Pancreas (tissue), 10 donors: ENCODE measurements around the gene PIM3. TPM values are rescaled to one million over a fixed set of nuclear protein-coding genes. Genes with fewer than 3 reads are reported as not detected.
A peak's percentile ranks its signal among the peaks of the same experiment; 100 is the strongest.

Source experiments
- ATAC-seq, 4 donors: fragments of 200-7000 bp; cut with Tn5 transposase; one replicate each; pipeline versions ENCODE4 v1.8.0 to v1.9.1; 2020; ENCODE audit warnings: mild to moderate bottlenecking in 4 of 4, moderate library complexity in 4 of 4
- DNase-seq, 6 donors: peaks; one replicate each; pipeline ENCODE4 v3.0.0-alpha.2; 2020
- FAIRE-seq: peaks from 2 replicates; lab custom pipeline; 2012; peaks lifted over from hg19 to GRCh38; lab: Jason Lieb, UNC
- H3K27ac ChIP-seq, 4 donors: fragments of 200-600 bp; sonication (generic); 1 replicate in 3 of 4; 2 replicates in 1 of 4; pipeline versions ENCODE4 v1.5.0 to v1.8.0; 2020
- H3K27me3 ChIP-seq, 4 donors: fragments of 200-600 bp; one replicate each; pipeline ENCODE4 v1.8.0; 2021
- H3K36me3 ChIP-seq, 3 donors: fragments of 200-600 bp; sonication (generic) in 1 of 3; one replicate each; pipeline versions ENCODE4 v1.5.0 to v1.8.0; 2020 to 2021
- H3K4me1 ChIP-seq, 3 donors: fragments of 200-600 bp; one replicate each; pipeline ENCODE4 v1.8.0; 2021
- H3K4me3 ChIP-seq, 4 donors: fragments of 200-600 bp; sonication (generic) in 2 of 4; one replicate each; pipeline versions ENCODE4 v1.5.0 to v1.8.0; 2020 to 2021
- H3K9me3 ChIP-seq, 4 donors: fragments of 200-600 bp; one replicate each; pipeline ENCODE4 v1.8.0; 2021
- WGBS, 2 donors: extraction: QIAGEN DNeasy Blood & Tissue Kit; methylation state at CpG; one replicate each; pipeline ENCODE4 v1.1.7; 2013; 5-methylcytosine and 5-hydroxymethylcytosine counted together
- intact Hi-C, 3 donors: fragments of 100-400 bp; cut with DNase I; formaldehyde crosslinking; loops; one replicate each; pipeline versions ENCODE4 v1.11.1 to v1.14.2; 2022
- polyA plus RNA-seq, 2 donors: library from polyadenylated mRNA; stranded (reverse); fragments of 200-250 nt; gene quantifications; one replicate each; pipeline ENCODE4 v1.2.3, GENCODE V29; 2013
- total RNA-seq, 6 donors: library from RNA; stranded (reverse); fragmentation: NEBNext Ultra II Directional in 4 of 6; extraction: Animal tissue kit (Norgen Biotek cat#: 25700) in 4 of 6; gene quantifications; one replicate each; pipeline versions ENCODE4 v1.2.1 to v1.2.4, GENCODE V29; 2021 to 2023
- TF ChIP-seq, protein P1 (sequence below), 4 donors: fragments of 200-600 bp; sonication (generic) in 3 of 4; IDR thresholded peaks; one replicate each; pipeline versions ENCODE4 v1.5.0 to v1.8.0; 2021; ENCODE audit warnings: antibody characterized with exemption in 4 of 4
- donor health status: healthy with polysubstance abuse.
- donor health status: DM: no; HTN: no; CAD: no; lungs with moderate emphysema.
- donor health status: DM: no; HTN: no; CAD: no.
- donor health status: control.
- donor health status: control.
- donor health status: Bipolar disorder and iron deficiency.
- donor health status: DM: yes; HTN: yes; CAD: no.
- donor health status: DM: no; HTN: no; CAD: no.
- donor health status: DM: no; HTN: no; CAD: no.
- donor health status: DM: yes; HTN: yes; CAD: no.

PIM3 gene
- total and polyA plus RNA-seq, 8 donors = 25.8 to 90.1 (median 39.9) TPM

DNA sequence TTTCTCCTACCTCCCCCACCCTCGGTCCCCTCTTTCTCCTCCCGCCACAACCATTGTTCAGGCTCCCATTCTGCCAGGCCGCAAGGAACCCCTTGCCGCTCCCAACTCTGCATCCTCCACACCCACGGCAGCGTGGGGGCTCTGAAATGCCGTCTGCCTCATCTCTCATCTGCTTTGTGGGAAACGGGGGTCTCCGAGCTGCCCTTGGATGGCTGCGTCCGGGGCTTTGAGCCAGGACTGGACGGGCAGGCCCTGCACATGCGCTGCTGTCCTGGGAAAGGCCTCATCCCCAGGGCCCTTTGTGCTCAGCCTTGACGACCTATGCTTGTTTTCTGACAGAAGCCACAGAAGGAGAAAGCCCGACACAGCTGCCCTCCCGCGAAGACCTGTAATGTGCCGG is 33.7 kb upstream of the PIM3 start:
- TF ChIP-seq, protein P1, sequence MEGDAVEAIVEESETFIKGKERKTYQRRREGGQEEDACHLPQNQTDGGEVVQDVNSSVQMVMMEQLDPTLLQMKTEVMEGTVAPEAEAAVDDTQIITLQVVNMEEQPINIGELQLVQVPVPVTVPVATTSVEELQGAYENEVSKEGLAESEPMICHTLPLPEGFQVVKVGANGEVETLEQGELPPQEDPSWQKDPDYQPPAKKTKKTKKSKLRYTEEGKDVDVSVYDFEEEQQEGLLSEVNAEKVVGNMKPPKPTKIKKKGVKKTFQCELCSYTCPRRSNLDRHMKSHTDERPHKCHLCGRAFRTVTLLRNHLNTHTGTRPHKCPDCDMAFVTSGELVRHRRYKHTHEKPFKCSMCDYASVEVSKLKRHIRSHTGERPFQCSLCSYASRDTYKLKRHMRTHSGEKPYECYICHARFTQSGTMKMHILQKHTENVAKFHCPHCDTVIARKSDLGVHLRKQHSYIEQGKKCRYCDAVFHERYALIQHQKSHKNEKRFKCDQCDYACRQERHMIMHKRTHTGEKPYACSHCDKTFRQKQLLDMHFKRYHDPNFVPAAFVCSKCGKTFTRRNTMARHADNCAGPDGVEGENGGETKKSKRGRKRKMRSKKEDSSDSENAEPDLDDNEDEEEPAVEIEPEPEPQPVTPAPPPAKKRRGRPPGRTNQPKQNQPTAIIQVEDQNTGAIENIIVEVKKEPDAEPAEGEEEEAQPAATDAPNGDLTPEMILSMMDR (IDR thresholded peaks at IDR 0.05) = no peak
- Histone ChIP-seq H3K9me3 (no peaks in the 10 kb centered on the region), H3K27ac (no peak overlapping the region), H3K4me3 (no peak overlapping the region), H3K27me3 (no peaks in the 10 kb centered on the region), H3K36me3 (peaks cover 0 to 16% (median 0%) of the 10 kb centered on the region in 3 donors), H3K4me1 (no peaks in the 10 kb centered on the region)
- 85 to 86% methylated on average over 17 of the region's 18 CpGs for WGBS, 2 donors
- intact Hi-C loops = loop anchor here in 1 of 3 donors (10.0 kb wide), 1 partner anchor 108 kb away; no protein-coding TSS in a partner anchor
- FAIRE-seq (no peak), ATAC-seq (no peak), DNase-seq (peak in 2 of 6 donors; percentile 33 to 55)

DNA sequence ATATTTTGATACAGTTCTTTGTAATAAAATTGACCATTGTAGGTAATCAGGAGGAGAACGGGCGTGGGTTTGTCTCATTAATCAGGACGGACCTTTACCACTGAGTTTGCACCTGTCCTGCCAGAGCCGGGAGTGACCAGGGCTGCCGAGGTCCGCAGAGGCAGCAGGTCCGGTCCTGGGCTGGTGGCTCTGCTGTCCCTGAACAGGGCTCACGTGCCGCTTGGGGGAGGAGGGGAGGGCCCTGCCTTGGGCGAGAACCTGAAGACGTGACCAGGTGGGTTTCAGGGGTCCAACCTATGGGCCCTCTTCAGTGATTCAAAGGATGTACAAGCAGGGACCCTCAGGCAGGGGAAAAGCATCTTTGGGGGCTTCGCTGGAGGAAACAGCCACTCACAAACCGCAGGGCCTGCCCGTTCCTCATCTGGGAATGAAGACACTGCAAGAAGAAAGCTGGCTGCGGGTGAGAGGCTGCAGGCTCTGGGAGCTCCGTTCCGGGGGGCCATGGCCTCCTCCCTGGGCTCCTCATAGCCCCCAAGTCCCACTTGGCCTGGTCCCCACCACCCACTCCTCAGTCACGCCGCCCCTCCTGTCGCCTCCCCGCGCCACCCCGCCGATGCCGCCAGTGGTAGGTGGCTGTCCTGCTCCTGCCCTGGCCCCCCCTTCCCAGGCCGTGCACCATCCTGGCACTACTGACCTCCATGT is 32.9 kb upstream of the PIM3 start:
- DNase-seq (peak in 3 of 6 donors; percentile 35 to 76 (median 59)), FAIRE-seq (no peak), ATAC-seq (no peak)
- Histone ChIP-seq H3K27me3 (no peaks in the 10 kb centered on the region), H3K36me3 (peaks cover 0 to 16% (median 0%) of the 10 kb centered on the region in 3 donors), H3K4me3 (no peak overlapping the region), H3K9me3 (no peaks in the 10 kb centered on the region), H3K4me1 (no peaks in the 10 kb centered on the region), H3K27ac (no peak overlapping the region)
- WGBS, 2 donors = 90 to 94% methylated on average over 19 to 26 of the region's 26 CpGs
- intact Hi-C loops = loop anchor here (2.0 to 10.0 kb wide), 2 partner anchors 103 to 107 kb away; no protein-coding TSS in a partner anchor
- TF ChIP-seq, protein P1 (IDR thresholded peaks at IDR 0.05) = no peak

- intact Hi-C loops = loop anchor here (2.0 to 10.0 kb wide), 2 partner anchors 103 to 107 kb away; no protein-coding TSS in a partner anchor
- 85 to 88% methylated on average over 7 to 8 of the region's 8 CpGs for WGBS, 2 donors
Measured at GRCh38 chr22:49928185-49928495, 32.4 kb upstream of the PIM3 start.

GRCh38 chr22:49928555-49929210 is 31.9 kb upstream of the PIM3 start:
- no peak overlapping the region for H3K27ac ChIP-seq
- WGBS, 2 donors = 29 to 36% methylated on average over 34 to 38 of the region's 38 CpGs
- TF ChIP-seq, protein P1 (IDR thresholded peaks at IDR 0.05) = no peak
- intact Hi-C loops = loop anchor here (2.0 to 10.0 kb wide), 2 partner anchors 102 to 106 kb away; no protein-coding TSS in a partner anchor
- FAIRE-seq (no peak), DNase-seq (peak in 3 of 6 donors; percentile 17 to 89 (median 61)), ATAC-seq (no peak)
- no peak overlapping the region for H3K4me3 ChIP-seq
- H3K27me3 ChIP-seq = no peaks in the 10 kb centered on the region
- peaks cover 0 to 10% (median 0%) of the 10 kb centered on the region in 3 donors for H3K36me3 ChIP-seq
- peaks cover under 1 to 2% (median 1%) of the 10 kb centered on the region in 3 donors for H3K4me1 ChIP-seq
- H3K9me3 ChIP-seq = no peaks in the 10 kb centered on the region

More at GRCh38 chr22:49928185-49928495, 32.4 kb upstream of the PIM3 start:
- DNase-seq (peak in 2 of 6 donors; percentile 47 to 75), ATAC-seq (no peak), FAIRE-seq (no peak)
- no peaks in the 10 kb centered on the region for H3K9me3 ChIP-seq
- no peak overlapping the region for H3K4me3 ChIP-seq
- H3K4me1 ChIP-seq = no peaks in the 10 kb centered on the region
- peaks cover 0 to 15% (median 0%) of the 10 kb centered on the region in 3 donors for H3K36me3 ChIP-seq
- H3K27ac ChIP-seq = no peak overlapping the region
- TF ChIP-seq, protein P1 (IDR thresholded peaks at IDR 0.05) = no peak
- H3K27me3 ChIP-seq = no peaks in the 10 kb centered on the region
